GM12878 (cell line): ENCODE measurements around the gene TMPRSS4. TPM values are rescaled to one million over a fixed set of nuclear protein-coding genes. Genes with fewer than 3 reads are reported as not detected.

Experiments
- ATAC-seq: fragments of 200-7000 bp; cut with Tn5 transposase; 3 replicates; pipeline ENCODE4 v1.9.1; 2020; ENCODE audit warnings: mild to moderate bottlenecking, moderate library complexity
- BruUV-seq: library from RNA; stranded (reverse); fragments of 400-500 nt; replicated peaks from 2 replicates; lab custom pipeline; 2021; lab: Mats Ljungman, UMichigan
- CTCF ChIA-PET: fragments of 300-600 bp; sonication (Branson Sonifier 250); formaldehyde crosslinking; extraction: SDS; loops from one replicate; lab custom pipeline; 2021; ENCODE audit warnings: inconsistent platforms; lab: Yijun Ruan, JAX
- POLR2A ChIA-PET: fragments of 350-600 bp; formaldehyde crosslinking; extraction: SDS; loops from one replicate; lab custom pipeline; 2021; ENCODE audit warnings: inconsistent platforms; lab: Charles Lee
- RAD21 ChIA-PET: fragments of 300-600 bp; sonication (Branson Sonifier 250); formaldehyde crosslinking; loops from one replicate; lab custom pipeline; 2023; ENCODE audit warnings: antibody characterized with exemption; ENCODE audit not compliant: unreplicated experiment; lab: Charles Lee
- SMC1A ChIA-PET: fragments of 300-600 bp; sonication (Branson Sonifier 250); formaldehyde crosslinking; loops from one replicate; lab custom pipeline; 2023; ENCODE audit not compliant: unreplicated experiment, uncharacterized antibody; lab: Charles Lee
- DNase-seq: peaks from one replicate; pipeline ENCODE4 v3.0.0-alpha.2; 2011; ENCODE audit warnings: low read depth, low spot score
- FAIRE-seq: peaks from 3 replicates; lab custom pipeline; 2011; peaks lifted over from hg19 to GRCh38; lab: Jason Lieb, UNC
- H2AFZ ChIP-seq: 2 replicates; pipeline ENCODE4 v1.6.0; 2011; ENCODE audit warnings: low read depth, low read length, control low read depth; ENCODE audit not compliant: control insufficient read depth
- H3K27ac ChIP-seq: 2 replicates; pipeline ENCODE4 v1.5.1; 2011; ENCODE audit warnings: control low read depth; ENCODE audit not compliant: control insufficient read depth, insufficient read depth
- H3K27me3 ChIP-seq, 2 experiments: replicated peaks in 1 of 2; 2 replicates each; pipeline versions ENCODE4 v1.6.0 to v1.6.1; 2011; ENCODE audit warnings: low read length in 1 of 2; ENCODE audit not compliant: control insufficient read depth in 2 of 2, insufficient read depth in 2 of 2
- H3K36me3 ChIP-seq, 2 experiments: 2 replicates each; pipeline ENCODE4 v1.5.1; 2011; ENCODE audit warnings: low read length in 1 of 2; ENCODE audit not compliant: control insufficient read depth in 2 of 2, insufficient read depth in 2 of 2
- H3K4me1 ChIP-seq: 2 replicates; pipeline ENCODE4 v1.6.1; 2011; ENCODE audit warnings: mild to moderate bottlenecking, low read length, moderate library complexity, mixed read lengths; ENCODE audit not compliant: control insufficient read depth, insufficient read depth
- H3K4me2 ChIP-seq: 2 replicates; pipeline ENCODE4 v1.6.0; 2011; ENCODE audit warnings: control low read depth; ENCODE audit not compliant: control insufficient read depth, insufficient read depth
- H3K4me3 ChIP-seq: fragments of 200-600 bp; sonication (generic); 2 replicates; pipeline ENCODE4 v1.5.1; 2016
- H3K79me2 ChIP-seq: 2 replicates; pipeline ENCODE4 v1.6.0; 2011; ENCODE audit warnings: low read length; ENCODE audit not compliant: control insufficient read depth, insufficient read depth
- H3K9ac ChIP-seq: 2 replicates; pipeline ENCODE4 v1.8.0; 2011; ENCODE audit warnings: low read length, control low read depth, mixed read lengths; ENCODE audit not compliant: control insufficient read depth, insufficient read depth
- H3K9me3 ChIP-seq: replicated peaks from 3 replicates; pipeline ENCODE4 v1.5.1; 2011; ENCODE audit warnings: mild to moderate bottlenecking, low read length; ENCODE audit not compliant: control insufficient read depth, insufficient read depth
- H4K20me1 ChIP-seq: 2 replicates; pipeline ENCODE4 v1.6.0; 2011; ENCODE audit not compliant: control insufficient read depth, insufficient read depth
- ASH2L ChIP-seq: fragments of 300-600, 200-600 bp; sonication (generic); IDR thresholded peaks from 2 replicates; pipeline ENCODE4 v1.6.1; 2017; ENCODE audit warnings: low read depth, mild to moderate bottlenecking, borderline replicate concordance
- BHLHE40 ChIP-seq, 2 experiments: fragments of 450-650 bp in 1 of 2; IDR thresholded peaks; 2 replicates each; pipeline ENCODE4 v1.6.1; 2011 to 2017; ENCODE audit warnings: low read depth in 2 of 2, borderline replicate concordance in 1 of 2, improper control_type of control experiment in 1 of 2, low read length in 1 of 2, mild to moderate bottlenecking in 1 of 2
- FOS ChIP-seq: IDR thresholded peaks from 3 replicates; pipeline ENCODE4 v1.6.1; 2011; ENCODE audit warnings: borderline replicate concordance; ENCODE audit not compliant: insufficient read length; ENCODE audit errors: extremely low read depth
- HDAC2 ChIP-seq: fragments of 200-600 bp; sonication (generic); IDR thresholded peaks from 2 replicates; pipeline ENCODE4 v1.6.1; 2017
- MYB ChIP-seq: fragments of 150-350 bp; IDR thresholded peaks from 2 replicates; pipeline ENCODE4 v1.6.1; 2014; ENCODE audit warnings: mild to moderate bottlenecking, low read depth, low read length, borderline replicate concordance
- RB1 ChIP-seq: fragments of 450-650 bp; formaldehyde crosslinking; IDR thresholded peaks from 2 replicates; pipeline ENCODE4 v1.6.1; 2017; ENCODE audit warnings: mild to moderate bottlenecking, borderline replicate concordance
- SUZ12 ChIP-seq: fragments of 200-600 bp; sonication (generic); IDR thresholded peaks from one replicate; pipeline ENCODE4 v1.6.1; 2018; ENCODE audit warnings: antibody characterized with exemption, mild to moderate bottlenecking; ENCODE audit not compliant: unreplicated experiment
- WGBS: methylation state at CpG from one replicate; pipeline ENCODE4 v1.1.6; 2016; ENCODE audit warnings: low lambda C conversion rate; ENCODE audit not compliant: insufficient replicate concordance, insufficient coverage; ENCODE audit errors: missing lambda C conversion rate; 5-methylcytosine and 5-hydroxymethylcytosine counted together
- in situ Hi-C: fragments of 300-500 bp; cut with MboI; formaldehyde crosslinking; loops from 9 replicates; pipeline ENCODE4 v1.14.3; 2018; ENCODE audit warnings: mixed read lengths
- intact Hi-C: fragments of 100-400 bp; cut with micrococcal nuclease; formaldehyde crosslinking; loops from one replicate; pipeline ENCODE4 v1.14.2; 2022; ENCODE audit not compliant: unreplicated experiment
- polyA plus RNA-seq, 11 experiments: library from polyadenylated mRNA; depleted of rRNA in 4 of 11; unstranded in 6 of 11; stranded (reverse) in 5 of 11; fragments of >200 nt; fragmentation: Nextera tagmentation in 4 of 11; fragmentation: Illumina TruSeq in 1 of 11; extraction: Ambion mirVana in 4 of 11; extraction: Trizol in 1 of 11; gene quantifications; 1 replicate in 1 of 11; 2 replicates in 10 of 11; pipeline versions ENCODE4 v1.2.1 to v1.2.3, GENCODE V29; 2011 to 2016; ENCODE audit warnings: inconsistent platforms in 2 of 11, missing spikeins in 2 of 11, low read depth in 1 of 11
- total RNA-seq, 4 experiments: library from RNA; depleted of rRNA in 3 of 4; stranded (reverse); fragments of >200 nt in 3 of 4; fragmentation: Illumina TruSeq in 1 of 4; extraction: Trizol in 1 of 4; gene quantifications; 2 replicates each; pipeline versions ENCODE4 v1.2.1 to v1.2.3, GENCODE V29; 2013 to 2021

The TMPRSS4 gene
- total and polyA plus RNA-seq, 10 of the 15 experiments (the other 5 are each of a cell fraction or from before 2014, with no cell fraction given) = 0.14 to 0.26 TPM; not detected in 8

- TF ChIP-seq RB1 (no peak), FOS (no peak)
- H4K20me1 ChIP-seq = no peaks in the 10 kb centered on the region
- POLR2A ChIA-PET = no interaction called here
- no TSS peak for BruUV-seq
- H3K9ac ChIP-seq = no peak overlapping the region
- intact Hi-C loops (no loop called here), in situ Hi-C loops (no loop called here)
- no peaks in the 10 kb centered on the region for H3K36me3 ChIP-seq
- peaks cover 31 to 32% of the 10 kb centered on the region in 2 experiments for H3K27me3 ChIP-seq
- H2AFZ ChIP-seq = no peak overlapping the region
- RAD21 ChIA-PET = no interaction called here
- no peaks in the 10 kb centered on the region for H3K9me3 ChIP-seq
- H3K27ac ChIP-seq = no peak overlapping the region
- no peak overlapping the region for H3K4me2 ChIP-seq
- CTCF ChIA-PET = interaction anchor here (3.3 to 4.8 kb wide), 2 partner anchors 11 to 16 kb away, joined by 20 to 37 read pairs; no protein-coding TSS in a partner anchor
- ATAC-seq (no peak), FAIRE-seq (no peak), DNase-seq (no peak)
- SMC1A ChIA-PET = interaction anchor here (0.6 kb wide), 1 partner anchor 507 kb away, joined by 3 read pairs; no protein-coding TSS in a partner anchor
- no peaks in the 10 kb centered on the region for H3K79me2 ChIP-seq
- no peak overlapping the region for H3K4me3 ChIP-seq
- no peaks in the 10 kb centered on the region for H3K4me1 ChIP-seq
- 35% methylated on average over 1 of the region's 1 CpG for WGBS
Observed at GRCh38 chr11:118154641-118155040, 77.8 kb downstream of the TMPRSS4 start.

GRCh38 chr11:118155776-118156530, 79.1 kb downstream of the TMPRSS4 start:
- ATAC-seq (no peak), DNase-seq (no peak), FAIRE-seq (no peak)
- ChIA-PET POLR2A (no interaction called here), RAD21 (no interaction called here), CTCF (interaction anchor here (1.1 to 4.8 kb wide), 4 partner anchors 13 to 209 kb away, joined by 3 to 37 read pairs (median 12); no protein-coding TSS in a partner anchor), SMC1A (interaction anchor here (0.8 to 1.4 kb wide), 5 partner anchors 9 to 107 kb away, joined by 3 to 4 read pairs (median 4); partner anchors contain the start of gene JAML)
- Histone ChIP-seq H3K36me3 (no peaks in the 10 kb centered on the region), H4K20me1 (no peaks in the 10 kb centered on the region), H3K27ac (no peak overlapping the region), H3K9me3 (no peaks in the 10 kb centered on the region), H2AFZ (no peak overlapping the region), H3K4me1 (no peaks in the 10 kb centered on the region), H3K9ac (no peak overlapping the region), H3K4me2 (no peak overlapping the region), H3K4me3 (no peak overlapping the region), H3K27me3 (peaks cover 29 to 32% of the 10 kb centered on the region in 2 experiments), H3K79me2 (no peaks in the 10 kb centered on the region)
- WGBS = 10% methylated on average over 11 of the region's 11 CpGs
- TF ChIP-seq ASH2L (no peak), HDAC2 (no peak), SUZ12 (no peak), MYB (no peak), BHLHE40 (IDR thresholded peaks at IDR 0.05; ENCODE audit: borderline replicate concordance in 1 of 2, low read depth in 2 of 2, low read length in 1 of 2) (no peak)
- in situ Hi-C loops = no loop called here
- no TSS peak for BruUV-seq
- intact Hi-C loops = no loop called here
